ENCODE data around the gene VKORC1. TPM values are rescaled to one million over a fixed set of nuclear protein-coding genes. Genes with fewer than 3 reads are reported as not detected.

The VKORC1 gene
- total RNA-seq, 1 donor from 2014 or later = 59.6 TPM

DNA sequence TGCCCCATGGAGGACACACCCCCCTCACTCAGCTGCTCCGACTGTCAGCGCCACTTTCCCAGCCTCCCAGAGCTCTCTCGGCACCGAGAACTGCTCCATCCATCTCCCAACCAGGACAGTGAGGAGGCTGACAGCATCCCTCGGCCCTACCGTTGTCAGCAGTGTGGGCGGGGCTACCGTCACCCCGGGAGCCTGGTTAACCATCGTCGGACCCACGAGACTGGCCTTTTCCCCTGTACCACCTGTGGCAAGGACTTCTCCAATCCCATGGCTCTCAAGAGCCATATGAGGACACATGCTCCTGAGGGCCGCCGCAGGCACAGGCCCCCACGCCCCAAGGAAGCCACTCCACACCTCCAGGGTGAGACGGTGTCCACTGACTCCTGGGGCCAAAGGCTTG, 18.3 kb downstream of the VKORC1 start:
- TF ChIP-seq, protein P1, sequence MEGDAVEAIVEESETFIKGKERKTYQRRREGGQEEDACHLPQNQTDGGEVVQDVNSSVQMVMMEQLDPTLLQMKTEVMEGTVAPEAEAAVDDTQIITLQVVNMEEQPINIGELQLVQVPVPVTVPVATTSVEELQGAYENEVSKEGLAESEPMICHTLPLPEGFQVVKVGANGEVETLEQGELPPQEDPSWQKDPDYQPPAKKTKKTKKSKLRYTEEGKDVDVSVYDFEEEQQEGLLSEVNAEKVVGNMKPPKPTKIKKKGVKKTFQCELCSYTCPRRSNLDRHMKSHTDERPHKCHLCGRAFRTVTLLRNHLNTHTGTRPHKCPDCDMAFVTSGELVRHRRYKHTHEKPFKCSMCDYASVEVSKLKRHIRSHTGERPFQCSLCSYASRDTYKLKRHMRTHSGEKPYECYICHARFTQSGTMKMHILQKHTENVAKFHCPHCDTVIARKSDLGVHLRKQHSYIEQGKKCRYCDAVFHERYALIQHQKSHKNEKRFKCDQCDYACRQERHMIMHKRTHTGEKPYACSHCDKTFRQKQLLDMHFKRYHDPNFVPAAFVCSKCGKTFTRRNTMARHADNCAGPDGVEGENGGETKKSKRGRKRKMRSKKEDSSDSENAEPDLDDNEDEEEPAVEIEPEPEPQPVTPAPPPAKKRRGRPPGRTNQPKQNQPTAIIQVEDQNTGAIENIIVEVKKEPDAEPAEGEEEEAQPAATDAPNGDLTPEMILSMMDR (IDR thresholded peaks at IDR 0.05; ENCODE audit: unreplicated experiment) = no peak
- Mint-ChIP-seq H3K27me3 (ENCODE audit: unreplicated experiment) (peaks cover 31% of the 10 kb centered on the region), H3K4me1 (ENCODE audit: unreplicated experiment) (peaks cover 25% of the 10 kb centered on the region), H3K4me3 (ENCODE audit: unreplicated experiment) (peak overlapping the region; percentile 51), H3K9me3 (ENCODE audit: unreplicated experiment) (no peaks in the 10 kb centered on the region), H3K36me3 (ENCODE audit: low read depth, unreplicated experiment) (peaks cover 32% of the 10 kb centered on the region), H3K27ac (ENCODE audit: unreplicated experiment) (no peak overlapping the region)
- no peak for DNase-seq (ENCODE audit: low spot score)

DNA sequence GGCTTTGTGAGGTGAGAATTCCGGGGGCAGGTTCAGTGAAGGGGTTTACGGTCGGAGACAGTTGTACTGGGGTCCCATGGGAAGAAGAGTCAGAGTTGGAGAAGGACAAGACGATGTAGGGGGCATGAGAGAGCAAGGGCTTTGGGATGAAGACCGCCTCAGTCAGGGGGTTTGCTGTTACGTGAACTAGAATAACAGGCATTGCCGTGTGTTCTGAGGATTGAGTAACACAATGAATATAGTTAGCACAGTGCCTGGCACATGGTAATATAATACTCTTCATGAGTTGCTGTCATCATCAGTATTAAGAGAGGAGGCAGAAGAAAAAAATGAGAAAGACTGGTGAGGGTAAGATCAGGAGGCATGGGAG, 19.8 kb downstream of the VKORC1 start:
- Mint-ChIP-seq H3K4me1 (ENCODE audit: unreplicated experiment) (peaks cover 25% of the 10 kb centered on the region), H3K36me3 (ENCODE audit: low read depth, unreplicated experiment) (peaks cover 27% of the 10 kb centered on the region), H3K9me3 (ENCODE audit: unreplicated experiment) (no peaks in the 10 kb centered on the region), H3K27ac (ENCODE audit: unreplicated experiment) (peak overlapping the region; percentile 99), H3K27me3 (ENCODE audit: unreplicated experiment) (peaks cover 28% of the 10 kb centered on the region), H3K4me3 (ENCODE audit: unreplicated experiment) (peak overlapping the region; percentile 99)
- TF ChIP-seq, protein P1 (IDR thresholded peaks at IDR 0.05; ENCODE audit: unreplicated experiment) = no peak
- no peak for DNase-seq (ENCODE audit: low spot score)

DNA sequence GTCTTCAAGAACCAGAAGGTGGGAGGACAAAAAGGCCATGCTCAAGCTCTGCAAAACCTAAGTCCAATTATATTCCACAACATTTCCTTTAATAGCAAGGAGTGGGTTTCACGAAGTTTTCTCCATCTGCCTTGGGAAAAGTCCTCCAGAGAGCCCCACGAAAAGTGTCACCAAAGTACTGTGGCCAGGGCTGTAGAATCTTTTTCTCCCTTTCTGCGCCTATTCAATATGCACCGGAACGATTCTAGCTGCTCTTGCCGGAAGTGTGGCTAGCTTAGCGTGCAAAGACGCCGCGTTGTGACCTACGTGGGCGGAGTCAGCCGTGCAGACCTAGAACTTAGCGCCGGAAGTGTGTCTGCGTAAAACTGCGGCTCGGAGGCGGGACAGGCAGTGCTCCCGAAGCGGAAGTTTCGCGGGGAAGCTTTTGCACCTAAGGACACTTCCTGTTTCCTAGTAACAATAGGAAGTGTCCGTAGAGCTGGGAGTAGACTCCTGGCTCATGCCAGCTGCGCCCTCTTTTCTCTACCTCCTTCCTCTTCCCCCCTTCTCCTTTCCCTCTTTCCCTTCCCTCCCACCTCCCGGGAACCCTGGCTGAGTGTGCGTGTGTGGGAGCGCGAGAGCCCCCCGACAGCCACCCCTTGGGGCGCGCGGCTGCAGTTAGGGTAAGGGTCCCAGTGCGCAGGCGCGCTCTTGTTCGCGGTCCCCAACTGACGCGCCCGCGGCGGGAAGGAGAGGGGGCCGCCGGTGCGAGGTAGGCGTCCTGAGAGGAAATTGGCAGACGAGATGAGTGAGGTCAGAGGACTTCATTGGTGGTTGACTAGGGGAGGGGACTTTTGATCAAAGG, 20.4 kb downstream of the VKORC1 start, which contains the start of the genes ZNF646 and ZNF668:
Gene ZNF646 (plus strand): TSS at position 453 of the 844 bp plus-strand sequence. CDS start 1,903 bp downstream, outside the sequence.
Gene ZNF668 (minus strand): TSS at position 271 of the 844 bp plus-strand sequence. CDS start 9,781 bp downstream, outside the sequence.
- H3K27ac Mint-ChIP-seq (ENCODE audit: unreplicated experiment) = peak within 1 kb of the TSS; percentile 99
- H3K36me3 Mint-ChIP-seq (ENCODE audit: low read depth, unreplicated experiment) = peaks cover 23% of the 10 kb centered on the region
- TF ChIP-seq, protein P1 (IDR thresholded peaks at IDR 0.05; ENCODE audit: unreplicated experiment) = no peak
- H3K4me1 Mint-ChIP-seq (ENCODE audit: unreplicated experiment) = peaks cover 25% of the 10 kb centered on the region
- H3K4me3 Mint-ChIP-seq (ENCODE audit: unreplicated experiment) = peak within 1 kb of the TSS; percentile 99
- DNase-seq (ENCODE audit: low spot score) = peak; percentile 91
- H3K27me3 Mint-ChIP-seq (ENCODE audit: unreplicated experiment) = peaks cover 25% of the 10 kb centered on the region
- no peaks in the 10 kb centered on the region for H3K9me3 Mint-ChIP-seq (ENCODE audit: unreplicated experiment)

DNA sequence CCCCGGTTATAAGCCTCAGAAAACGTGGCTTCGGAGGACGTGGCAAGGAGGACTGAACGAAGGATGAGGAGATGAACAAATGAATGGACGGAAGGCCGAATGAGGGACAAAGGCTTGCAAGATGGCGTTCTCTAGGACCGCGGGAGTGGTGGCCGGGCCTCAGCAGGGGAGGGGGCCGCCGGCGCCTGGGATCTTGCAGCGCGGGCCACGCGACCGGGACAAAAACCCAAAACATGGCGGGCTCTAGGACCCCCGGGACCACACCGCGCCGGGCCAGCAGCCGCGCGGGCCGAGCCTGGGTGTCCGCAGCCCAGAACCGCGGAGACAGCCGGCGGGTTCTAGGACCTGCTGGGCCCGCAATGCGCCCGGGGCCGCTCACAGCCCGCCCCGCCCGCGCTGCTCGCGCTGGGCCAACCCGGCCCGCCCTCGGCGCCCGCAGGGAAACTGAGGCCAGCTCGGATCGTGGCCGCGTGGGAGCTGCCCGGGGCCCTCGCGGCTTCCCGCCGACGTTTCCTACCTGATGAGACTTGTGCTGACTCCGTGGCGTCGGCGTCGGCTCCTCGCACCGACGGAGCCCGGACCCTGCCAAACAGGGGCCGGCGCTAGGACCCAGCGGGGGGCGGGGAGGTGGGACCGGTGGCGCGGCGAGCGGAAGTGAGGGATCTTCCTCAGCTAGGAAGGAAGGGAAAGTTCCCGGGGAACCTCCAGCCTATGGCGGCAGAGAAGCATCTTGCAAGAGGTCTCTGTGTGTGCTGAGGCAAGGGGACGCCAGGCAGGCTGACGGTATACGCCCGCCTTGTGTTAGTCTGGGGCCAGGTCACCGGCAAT, 21.2 kb downstream of the VKORC1 start:
- DNase-seq (ENCODE audit: low spot score) = peak; percentile 94
- TF ChIP-seq, protein P1 (IDR thresholded peaks at IDR 0.05; ENCODE audit: unreplicated experiment) = no peak
- peaks cover 18% of the 10 kb centered on the region for H3K36me3 Mint-ChIP-seq (ENCODE audit: low read depth, unreplicated experiment)
- peak overlapping the region; percentile 99 for H3K4me3 Mint-ChIP-seq (ENCODE audit: unreplicated experiment)
- H3K4me1 Mint-ChIP-seq (ENCODE audit: unreplicated experiment) = peaks cover 25% of the 10 kb centered on the region
- H3K9me3 Mint-ChIP-seq (ENCODE audit: unreplicated experiment) = no peaks in the 10 kb centered on the region
- peaks cover 25% of the 10 kb centered on the region for H3K27me3 Mint-ChIP-seq (ENCODE audit: unreplicated experiment)
- peak overlapping the region; percentile 99 for H3K27ac Mint-ChIP-seq (ENCODE audit: unreplicated experiment)

Measured in endothelial cell (in vitro differentiated cells).